HCT116 (cell line): ENCODE results near the gene CENPF.

Experiments used
- CTCF ChIP-seq, 3 experiments: fragments of 200-600 bp in 1 of 3; sonication (generic) in 1 of 3; IDR thresholded peaks in 2 of 3; conservative IDR thresholded peaks in 1 of 3; 2 replicates each; pipeline ENCODE4 v1.5.1; 2012 to 2017; ENCODE audit warnings: low read depth in 2 of 3, low read length in 2 of 3, antibody characterized with exemption in 1 of 3, borderline replicate concordance in 1 of 3, control low read depth in 1 of 3, mild to moderate bottlenecking in 1 of 3, mixed read lengths in 1 of 3, mixed run types in 1 of 3, moderate library complexity in 1 of 3; ENCODE audit not compliant: insufficient read depth in 1 of 3
- EZH2 ChIP-seq: fragments of 200-600 bp; sonication (generic); IDR thresholded peaks from 2 replicates; pipeline ENCODE4 v1.6.1; 2017; ENCODE audit warnings: antibody characterized with exemption, mixed run types
- EZH2phosphoT487 ChIP-seq: fragments of 200-600 bp; IDR thresholded peaks from 2 replicates; pipeline ENCODE4 v1.6.1; 2018; ENCODE audit warnings: antibody characterized with exemption, borderline replicate concordance
- POLR2A ChIP-seq: IDR thresholded peaks from 2 replicates; pipeline ENCODE4 v1.7.0; 2011; ENCODE audit warnings: borderline replicate concordance; ENCODE audit not compliant: insufficient read depth, insufficient read length; ENCODE audit errors: extremely low read depth
- POLR2AphosphoS5 ChIP-seq: IDR thresholded peaks from 2 replicates; pipeline ENCODE4 v1.6.1; 2011; ENCODE audit warnings: mild to moderate bottlenecking, low read depth, low read length, moderate library complexity
- TCF7L2 ChIP-seq: IDR thresholded peaks from 2 replicates; pipeline ENCODE4 v1.7.0; 2011; ENCODE audit warnings: borderline replicate concordance, inconsistent platforms; ENCODE audit not compliant: insufficient read depth, insufficient read length; ENCODE audit errors: extremely low read depth
- ZNF274 ChIP-seq: fragments of 200-500 bp; sonication (Bioruptor generic); IDR thresholded peaks from 2 replicates; pipeline ENCODE4 v1.6.1; 2014; ENCODE audit warnings: mild to moderate bottlenecking, low read depth, low read length, inconsistent platforms
- TF ChIP-seq, protein P1 (sequence below): IDR thresholded peaks from 2 replicates; pipeline ENCODE4 v1.6.1; 2012

DNA sequence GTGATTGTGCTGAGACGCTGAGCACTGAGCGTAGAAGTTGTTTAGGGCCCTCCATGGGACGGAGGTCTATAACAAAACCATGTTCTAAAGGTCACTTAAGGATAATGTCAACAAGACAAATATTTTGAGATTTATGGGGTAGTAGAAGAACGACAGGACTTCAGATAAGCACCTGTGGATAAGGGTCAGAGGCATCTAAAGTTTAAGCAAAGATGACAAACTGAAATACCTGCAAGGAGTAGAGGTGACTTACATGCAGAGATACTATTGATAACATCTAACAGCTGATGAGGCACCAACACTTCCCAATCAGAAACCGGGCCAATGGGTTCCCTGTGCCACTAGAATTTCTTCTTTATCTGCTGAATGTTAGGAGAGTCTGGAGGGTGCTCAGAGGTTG is 83.5 kb downstream of the CENPF start:
- TF ChIP-seq POLR2AphosphoS5 (no peak), CTCF (IDR thresholded peaks at IDR 0.05 in 2 of 3, conservative IDR thresholded peaks at IDR 0.05 in 1 of 3; ENCODE audit: borderline replicate concordance in 1 of 3, insufficient read depth in 1 of 3, low read depth in 2 of 3, low read length in 2 of 3) (no peak), TCF7L2 (no peak), EZH2 (no peak), POLR2A (no peak), EZH2phosphoT487 (no peak), ZNF274 (no peak)
- TF ChIP-seq, protein P1, sequence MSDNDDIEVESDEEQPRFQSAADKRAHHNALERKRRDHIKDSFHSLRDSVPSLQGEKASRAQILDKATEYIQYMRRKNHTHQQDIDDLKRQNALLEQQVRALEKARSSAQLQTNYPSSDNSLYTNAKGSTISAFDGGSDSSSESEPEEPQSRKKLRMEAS, result no peak
